ENCODE measurements around the gene ORAI3.
A peak's percentile ranks its signal among the peaks of the same experiment; 100 is the strongest.

The ORAI3 gene

GRCh38 chr16:30972872-30973271, 24.0 kb downstream of the ORAI3 start:
- no peak for DNase-seq

- DNase-seq: no peak
Observed at GRCh38 chr16:30974348-30974747, 25.5 kb downstream of the ORAI3 start.

- no peak for DNase-seq
Observed at GRCh38 chr16:30976486-30976885, 27.6 kb downstream of the ORAI3 start.

GRCh38 chr16:30977502-30977901, 28.6 kb downstream of the ORAI3 start:
- no peak for DNase-seq

- DNase-seq: no peak
Observed at GRCh38 chr16:30979170-30980022, 30.5 kb downstream of the ORAI3 start.

GRCh38 chr16:30980023-30980371, 31.1 kb downstream of the ORAI3 start:
- no peak for DNase-seq

- DNase-seq: no peak
Observed at GRCh38 chr16:30980434-30980833, 31.6 kb downstream of the ORAI3 start.

GRCh38 chr16:30980959-30981358, 32.1 kb downstream of the ORAI3 start:
- DNase-seq: no peak

- DNase-seq: no peak
Observed at GRCh38 chr16:30982548-30983288, 33.9 kb downstream of the ORAI3 start.

- no peak for DNase-seq
Observed at GRCh38 chr16:30983289-30983889, 34.5 kb downstream of the ORAI3 start.

GRCh38 chr16:30983898-30984610, 35.2 kb downstream of the ORAI3 start:
- DNase-seq: no peak

- DNase-seq: peak; percentile 38
Observed at GRCh38 chr16:30984669-30985400, 36.0 kb downstream of the ORAI3 start, which contains the start of gene HSD3B7. TSS of gene HSD3B7 (plus strand) at chr16:30985207. CDS start at chr16:30985659, 452 bp downstream.

GRCh38 chr16:30985401-30986128, 36.7 kb downstream of the ORAI3 start:
- peak; percentile 19 for DNase-seq

GRCh38 chr16:30986129-30986991, 37.5 kb downstream of the ORAI3 start:
- no peak for DNase-seq

- no peak for DNase-seq
Observed at GRCh38 chr16:30987581-30988190, 38.8 kb downstream of the ORAI3 start.

GRCh38 chr16:30989469-30990047, 40.7 kb downstream of the ORAI3 start:
- no peak for DNase-seq

GRCh38 chr16:30990105-30990504, 41.2 kb downstream of the ORAI3 start:
- no peak for DNase-seq

GRCh38 chr16:30991052-30991451, 42.2 kb downstream of the ORAI3 start:
- DNase-seq: no peak

GRCh38 chr16:30992276-30992780, 43.5 kb downstream of the ORAI3 start:
- DNase-seq: no peak

All from NCI-H2029 treated with DMSO at 0.1 percent for 48 hours (cell line).